HG03025 (cell line): ENCODE data around the gene ADGRV1.
A peak's percentile ranks its signal among the peaks of the same experiment; 100 is the strongest.

Experiments used
- ATAC-seq: cut with Tn5 transposase; IDR thresholded peaks from one replicate; pipeline ENCODE4 v1.9.1; 2021; ENCODE audit warnings: mild to moderate bottlenecking, moderate library complexity; ENCODE audit not compliant: unreplicated experiment, low FRiP score

ADGRV1 gene

DNA sequence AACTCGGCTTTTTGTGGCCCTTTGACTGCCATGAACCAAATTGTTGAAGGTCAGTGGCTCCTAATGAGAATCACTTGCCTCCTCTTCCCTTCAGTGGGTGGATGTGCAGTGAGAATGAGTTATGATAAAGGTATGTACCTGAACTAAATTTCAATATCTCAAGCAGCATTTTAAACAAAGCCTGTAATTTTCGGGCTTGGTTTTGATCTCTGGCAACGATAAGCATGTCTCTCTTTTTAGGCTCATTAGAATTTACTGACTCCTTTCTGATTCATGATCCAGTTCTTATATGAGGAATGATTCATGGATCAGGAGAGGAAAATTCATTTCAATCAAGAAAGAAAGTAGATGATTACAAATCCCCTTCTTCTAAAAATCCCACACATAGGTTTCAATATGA, 519.0 kb downstream of the ADGRV1 start:
- no peak for ATAC-seq

DNA sequence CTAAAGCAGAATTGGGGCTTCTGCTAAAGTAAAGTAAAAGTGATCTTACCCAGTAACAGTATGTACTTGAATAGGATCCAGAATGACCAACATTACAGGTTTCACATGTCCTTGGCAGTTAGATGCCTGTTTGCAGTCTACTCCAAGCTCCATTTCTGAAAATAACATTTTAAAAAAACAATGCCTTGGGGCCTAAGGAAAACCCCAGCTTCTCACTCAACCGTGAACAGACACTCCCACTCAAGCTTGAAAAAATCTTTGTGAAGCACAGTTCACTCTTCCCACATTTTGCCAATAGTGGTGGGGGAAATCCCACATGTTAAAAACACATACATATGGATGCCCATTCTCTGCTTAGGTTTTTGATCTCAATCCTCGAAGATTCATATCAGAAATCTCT, 520.4 kb downstream of the ADGRV1 start:
- no peak for ATAC-seq

DNA sequence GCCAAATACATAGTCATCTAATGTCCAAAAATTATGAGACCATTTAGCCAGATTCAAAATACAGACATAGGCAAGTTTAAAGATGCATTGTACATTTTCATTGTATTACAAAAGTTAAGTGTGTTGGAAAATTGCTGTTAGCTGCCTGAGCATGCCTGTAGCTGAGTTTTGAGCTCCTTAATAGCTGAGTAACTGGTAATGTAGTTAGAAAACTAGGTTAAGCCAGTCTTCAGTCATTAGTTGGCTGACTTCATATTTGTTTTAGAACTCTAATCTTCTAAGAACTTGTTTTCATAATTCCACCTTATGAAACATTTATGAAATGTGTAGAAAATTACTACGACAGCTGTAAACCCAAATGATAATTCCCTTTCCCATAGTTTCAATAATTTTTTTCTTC, 531.2 kb downstream of the ADGRV1 start:
- ATAC-seq: no peak

DNA sequence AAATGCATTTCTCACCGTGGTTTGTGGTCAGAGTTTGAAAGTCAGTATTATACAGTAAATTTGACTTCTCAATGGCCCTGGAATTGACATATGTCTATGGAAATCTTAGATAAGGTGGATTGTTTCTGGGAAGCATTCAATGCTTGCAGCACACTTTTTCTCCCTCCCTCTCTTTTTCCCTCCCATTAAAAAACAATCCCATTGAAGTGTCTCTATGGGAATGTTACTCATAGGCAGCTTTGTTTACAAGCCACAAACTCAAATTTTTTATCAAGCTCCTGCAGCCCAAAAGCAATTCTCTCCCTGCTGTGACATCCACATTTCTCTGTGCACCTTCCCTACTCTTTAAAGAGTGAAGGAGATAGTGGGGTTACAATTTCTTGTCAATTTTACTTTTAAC, 532.4 kb downstream of the ADGRV1 start:
- no peak for ATAC-seq

DNA sequence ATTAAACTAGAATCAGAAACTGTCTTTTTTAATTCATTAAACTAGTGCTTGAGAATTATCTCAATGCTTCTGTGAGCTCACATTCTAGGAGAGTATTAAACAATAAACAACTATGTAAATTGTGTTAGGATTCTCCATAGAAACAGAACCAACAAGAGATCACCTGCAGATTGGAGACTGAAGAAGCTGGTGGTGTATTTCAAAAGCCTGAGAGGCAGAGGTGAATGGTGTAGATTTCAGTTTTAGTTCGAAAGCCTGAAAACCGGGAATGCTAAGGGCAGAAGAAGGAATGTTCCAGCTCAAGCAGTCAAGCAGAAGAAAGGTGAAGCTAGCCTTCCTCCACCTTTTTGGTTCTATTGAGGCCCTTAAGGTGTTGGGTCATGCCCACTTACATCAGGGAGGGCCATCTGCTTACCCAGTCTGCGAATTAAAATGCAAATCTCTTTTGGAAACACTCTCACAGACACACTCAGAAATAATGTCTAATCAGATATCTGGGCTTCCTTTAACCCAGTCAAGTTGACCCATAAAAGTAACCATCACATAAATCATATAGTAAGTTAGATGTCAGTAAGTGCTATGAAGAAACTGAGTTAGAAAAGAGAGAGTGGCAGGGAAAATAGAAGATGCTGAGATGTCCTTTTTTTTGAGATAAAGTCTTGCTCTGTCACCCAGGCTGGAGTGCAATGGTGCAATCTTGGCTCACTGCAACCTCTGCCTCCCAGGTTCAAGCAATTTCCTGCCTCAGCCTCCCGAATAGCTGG, 533.1 kb downstream of the ADGRV1 start:
- ATAC-seq: no peak

- no peak for ATAC-seq
These were observed 534.5 kb downstream of the ADGRV1 start for GRCh38 chr5:91092859-91093783.

- ATAC-seq: no peak
These were observed 536.7 kb downstream of the ADGRV1 start for GRCh38 chr5:91095313-91095712.

DNA sequence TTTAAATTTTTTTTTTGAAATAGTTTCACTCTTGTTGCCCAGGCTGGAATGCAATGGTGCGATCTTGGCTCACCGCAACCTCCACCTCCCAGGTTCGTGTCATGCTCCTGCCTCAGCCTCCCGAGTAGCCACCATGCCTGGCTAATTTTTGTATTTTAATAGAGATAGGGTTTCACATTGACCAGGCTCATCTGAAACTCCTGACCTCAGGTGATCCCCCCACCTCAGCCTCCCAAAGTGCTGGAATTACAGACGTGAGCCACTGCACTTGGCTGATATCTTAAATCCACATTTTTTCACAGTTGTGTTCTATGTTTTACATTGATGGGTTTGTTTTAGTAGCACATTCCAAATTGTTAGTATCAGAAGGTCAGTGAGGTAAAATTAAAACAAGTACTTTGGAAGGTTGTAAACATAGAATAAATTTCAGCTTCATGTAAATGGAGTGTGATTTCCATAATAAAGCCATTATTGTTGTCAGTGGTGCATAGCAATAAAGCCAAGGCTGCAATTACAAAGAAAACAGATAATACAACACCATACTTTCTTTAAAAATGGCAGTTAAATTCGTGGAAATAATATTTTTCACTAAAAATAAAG, 537.3 kb downstream of the ADGRV1 start:
- ATAC-seq: no peak

- ATAC-seq: no peak
These were observed 539.9 kb downstream of the ADGRV1 start for GRCh38 chr5:91098541-91098940.

- peak; percentile 88 for ATAC-seq
These were observed 543.2 kb downstream of the ADGRV1 start for GRCh38 chr5:91101600-91102379.

DNA sequence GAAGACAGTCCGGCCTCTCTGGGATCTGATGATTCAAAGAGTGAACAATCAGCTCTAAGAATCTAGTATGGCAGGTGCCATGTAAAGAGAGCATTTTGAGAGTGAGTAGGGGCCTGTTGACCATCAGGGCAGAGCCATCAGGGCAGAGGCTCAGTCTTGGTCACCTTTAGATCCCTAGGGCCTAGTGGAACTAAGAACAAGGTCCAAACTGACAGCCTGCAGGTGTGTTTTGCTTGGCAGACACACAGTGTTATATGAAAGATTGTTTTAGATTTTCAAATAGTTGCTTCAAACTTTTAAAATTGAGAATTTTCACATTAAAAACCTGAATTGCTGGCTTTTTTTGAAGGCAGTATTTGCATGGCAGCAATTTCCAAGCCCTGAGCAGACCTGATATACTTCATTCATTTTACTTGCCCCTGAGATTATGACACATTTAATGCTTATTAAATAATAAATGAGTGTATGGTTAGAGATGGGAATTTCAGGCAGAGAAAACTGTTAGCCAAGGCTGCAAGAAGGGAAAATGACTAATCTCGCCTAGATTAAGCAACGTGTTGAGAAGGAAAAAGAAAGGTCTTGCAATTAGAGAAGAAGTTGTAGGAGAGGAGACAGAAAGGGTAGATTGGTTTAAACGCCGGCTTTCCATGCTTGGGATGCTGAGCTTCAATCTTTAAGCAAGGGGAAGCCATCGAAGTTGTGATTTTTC, 544.9 kb downstream of the ADGRV1 start:
- no peak for ATAC-seq

- ATAC-seq: no peak
These were observed 545.5 kb downstream of the ADGRV1 start for GRCh38 chr5:91104062-91104448.

- no peak for ATAC-seq
These were observed 548.4 kb downstream of the ADGRV1 start for GRCh38 chr5:91106842-91107511.

- ATAC-seq: no peak
These were observed 551.0 kb downstream of the ADGRV1 start for GRCh38 chr5:91109634-91110033.

- ATAC-seq: no peak
These were observed 552.1 kb downstream of the ADGRV1 start for GRCh38 chr5:91110686-91111085.

GRCh38 chr5:91111473-91112238, 553.1 kb downstream of the ADGRV1 start:
- no peak for ATAC-seq

DNA sequence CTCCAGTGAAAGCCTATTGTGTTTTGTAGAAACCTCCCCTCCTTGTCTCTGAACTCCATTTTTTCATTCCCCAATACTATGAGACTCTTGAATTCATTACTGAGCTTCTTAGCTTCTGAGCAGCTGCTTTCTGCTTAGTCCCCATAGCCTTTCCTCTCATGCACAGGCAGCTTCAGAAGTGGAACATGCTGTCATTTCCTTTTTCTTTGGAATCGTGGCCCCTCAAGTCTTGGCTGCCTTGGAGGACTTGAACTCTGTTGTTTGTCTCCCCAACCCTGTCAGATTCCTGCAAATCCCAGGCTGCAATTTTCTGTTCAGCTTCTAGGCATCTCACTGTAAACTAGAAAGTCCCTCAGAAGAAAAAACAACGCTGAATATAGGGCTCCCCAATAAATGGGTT, 556.1 kb downstream of the ADGRV1 start:
- ATAC-seq: no peak

DNA sequence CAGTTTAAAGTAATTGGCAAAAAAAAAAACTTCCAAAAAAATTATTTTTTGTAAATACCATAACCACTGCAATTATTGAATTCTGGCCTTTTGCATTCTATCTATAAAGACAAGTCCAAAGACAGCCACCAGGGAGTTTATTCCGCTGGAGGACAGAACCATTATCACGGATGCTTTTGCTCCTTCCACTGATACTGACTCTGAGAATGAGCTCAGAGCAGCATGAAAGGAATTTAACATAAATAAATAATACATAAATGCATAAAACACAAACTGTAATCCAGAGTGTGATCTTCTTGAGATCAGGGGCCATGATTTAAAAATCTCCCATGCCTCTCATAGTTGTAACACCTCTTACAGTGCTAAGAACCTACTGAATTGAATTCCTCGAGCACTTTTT, 559.8 kb downstream of the ADGRV1 start:
- ATAC-seq: no peak

- no peak for ATAC-seq
These were observed 560.2 kb downstream of the ADGRV1 start for GRCh38 chr5:91118796-91119195.
